Caco-2 (cell line): ENCODE measurements around the gene LRRC8E. TPM values are rescaled to one million over a fixed set of nuclear protein-coding genes. Genes with fewer than 3 reads are reported as not detected.
A peak's percentile ranks its signal among the peaks of the same experiment; 100 is the strongest.

Source experiments
- Bru-seq: library from RNA; stranded (reverse); fragments of 400-500 nt; gene quantifications from one replicate; lab custom pipeline; 2021; lab: Mats Ljungman, UMichigan
- BruChase-seq, 2 experiments: library from RNA; stranded (reverse); fragments of 400-500 nt; gene quantifications; one replicate each; lab custom pipeline; 2021; lab: Mats Ljungman, UMichigan
- BruUV-seq: library from RNA; stranded (reverse); fragments of 400-500 nt; replicated peaks from 2 replicates; lab custom pipeline; 2021; lab: Mats Ljungman, UMichigan
- CTCF ChIA-PET: fragments of 300-600 bp; sonication (Branson Sonifier 250); formaldehyde crosslinking; loops from one replicate; lab custom pipeline; 2022; ENCODE audit warnings: antibody characterized with exemption; lab: Charles Lee
- POLR2A ChIA-PET: fragments of 300-600 bp; sonication (Branson Sonifier 250); formaldehyde crosslinking; loops from one replicate; lab custom pipeline; 2022; ENCODE audit warnings: antibody characterized with exemption; lab: Charles Lee
- DNase-seq, 2 experiments: peaks; one replicate each; pipeline versions ENCODE4 v3.0.0 to v3.0.0-alpha.2; 2020 to 2022
- H3K27me3 ChIP-seq: replicated peaks from 2 replicates; pipeline ENCODE4 v1.6.0; 2011; ENCODE audit warnings: low read length; ENCODE audit not compliant: control insufficient read depth, insufficient read depth
- H3K36me3 ChIP-seq: 2 replicates; pipeline ENCODE4 v1.5.1; 2011; ENCODE audit warnings: low read length; ENCODE audit not compliant: control insufficient read depth, insufficient read depth
- H3K4me1 ChIP-seq: fragments of 250-450 bp; sonication (Bioruptor Pico); 2 replicates; pipeline ENCODE4 v1.5.1; 2020; ENCODE audit warnings: mild to moderate bottlenecking
- H3K4me3 ChIP-seq: 2 replicates; pipeline ENCODE4 v1.5.1; 2011; ENCODE audit warnings: low read depth, mild to moderate bottlenecking, control low read depth, low read length
- H3K9me3 ChIP-seq: fragments of 250-450 bp; sonication (Bioruptor Pico); 2 replicates; pipeline ENCODE4 v1.5.1; 2020; ENCODE audit warnings: mild to moderate bottlenecking, moderate library complexity
- H3K27ac Mint-ChIP-seq: one replicate; pipeline ENCODE4 v1.8.0; 2022; ENCODE audit warnings: mixed read lengths; ENCODE audit not compliant: unreplicated experiment
- H3K27me3 Mint-ChIP-seq: one replicate; pipeline ENCODE4 v1.8.0; 2022; ENCODE audit warnings: mixed read lengths; ENCODE audit not compliant: insufficient read depth, unreplicated experiment
- H3K36me3 Mint-ChIP-seq: one replicate; pipeline ENCODE4 v1.8.0; 2022; ENCODE audit warnings: mild to moderate bottlenecking, mixed read lengths; ENCODE audit not compliant: insufficient read depth, unreplicated experiment
- H3K4me1 Mint-ChIP-seq: one replicate; pipeline ENCODE4 v1.8.0; 2022; ENCODE audit warnings: low read depth, mixed read lengths; ENCODE audit not compliant: unreplicated experiment
- H3K4me3 Mint-ChIP-seq: one replicate; pipeline ENCODE4 v1.8.0; 2022; ENCODE audit warnings: mild to moderate bottlenecking, moderate library complexity, mixed read lengths; ENCODE audit not compliant: unreplicated experiment
- H3K9me3 Mint-ChIP-seq: one replicate; pipeline ENCODE4 v1.8.0; 2022; ENCODE audit warnings: mixed read lengths; ENCODE audit not compliant: unreplicated experiment
- intact Hi-C: fragments of 100-400 bp; cut with micrococcal nuclease; formaldehyde crosslinking; loops from one replicate; pipeline ENCODE4 v1.10.0; 2022; ENCODE audit not compliant: unreplicated experiment
- long read RNA-seq: library from polyadenylated mRNA; stranded (forward); transcript quantifications from one replicate; pipeline ENCODE4 v2.0.0, GENCODE V29; 2022
- total RNA-seq: library from RNA; stranded (reverse); gene quantifications from 2 replicates; pipeline ENCODE4 v1.2.3, GENCODE V29; 2022
- TF ChIP-seq, protein P1 (sequence below), 2 experiments: fragments of 200-600 bp in 1 of 2; IDR thresholded peaks; 1 replicate in 1 of 2; 2 replicates in 1 of 2; pipeline versions ENCODE4 v1.5.1 to v1.8.0; 2011 to 2022; ENCODE audit warnings: antibody characterized with exemption in 1 of 2, control low read depth in 1 of 2, inconsistent platforms in 1 of 2, low read depth in 1 of 2, low read length in 1 of 2, mild to moderate bottlenecking in 1 of 2, moderate library complexity in 1 of 2; ENCODE audit not compliant: insufficient read depth in 1 of 2, severe bottlenecking in 1 of 2, unreplicated experiment in 1 of 2

Gene LRRC8E
- total RNA-seq (6.5 and 6.7 TPM in 2 replicates), Bru-seq, nascent RNA (percentile 45 among the genes with signal in this experiment), BruChase-seq, experiment 1, labeled RNA remaining after a 2-hour chase (percentile 55 among the genes with signal in this experiment), BruChase-seq, experiment 2, labeled RNA remaining after a 6-hour chase (percentile 43 among the genes with signal in this experiment)
- long read RNA-seq, partial matches to known transcripts: 0 of 3 reads
- long read RNA-seq, other reads (novel, unspliced or antisense): 2 of 3 reads

DNA sequence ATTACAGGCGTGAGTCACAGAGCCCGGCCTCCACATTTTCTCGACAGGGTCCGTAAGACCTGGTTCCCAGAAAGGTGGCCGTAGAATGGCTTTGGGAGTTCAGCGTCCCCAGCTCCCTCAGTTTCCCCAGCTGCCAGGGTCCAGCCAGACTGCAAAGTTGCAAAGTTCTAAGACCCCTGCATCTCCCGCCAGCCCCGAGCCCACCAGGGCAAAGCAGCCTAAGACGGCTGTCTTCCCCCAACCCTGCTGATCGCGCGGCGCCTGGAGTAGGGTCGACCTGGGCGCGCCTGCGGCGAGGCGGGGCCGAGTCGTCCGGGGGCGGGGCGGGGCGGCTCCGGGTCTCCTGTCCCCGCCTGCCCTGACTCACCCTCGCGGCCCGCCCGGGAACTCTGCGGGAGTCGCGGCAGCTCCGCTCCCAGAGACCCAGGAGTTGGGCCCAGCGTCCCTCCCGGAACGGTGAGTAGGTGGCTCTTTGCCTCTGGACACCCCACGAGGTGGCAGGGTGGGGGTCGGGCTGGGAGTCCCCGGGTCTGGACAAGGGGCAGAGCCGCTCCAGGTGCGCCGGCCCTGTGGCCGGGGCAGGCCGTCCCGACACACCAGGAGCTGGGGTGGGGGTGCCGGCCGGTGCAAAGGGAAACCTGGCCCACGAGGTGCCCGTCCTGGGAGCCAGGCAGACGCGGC lies at the start of gene LRRC8E:
LRRC8E (plus strand) TSS at position 366 of the 681 bp plus-strand sequence. CDS start 7,094 bp downstream, outside the sequence.
- Mint-ChIP-seq H3K4me1 (no peaks in the 10 kb centered on the region), H3K27ac (peak within 1 kb of the TSS; percentile 19), H3K4me3 (peak within 1 kb of the TSS; percentile 70), H3K36me3 (no peaks in the 10 kb centered on the region), H3K27me3 (no peaks in the 10 kb centered on the region), H3K9me3 (no peaks in the 10 kb centered on the region)
- H3K36me3 ChIP-seq: no peaks in the 10 kb centered on the region
- peak; percentile 78 to 85 for DNase-seq
- POLR2A ChIA-PET: interaction anchor here (0.6 to 2.3 kb wide), 5 partner anchors 15 to 318 kb away, joined by 3 to 12 read pairs (median 8); partner anchors contain the start of genes MAP2K7 and TIMM44
- peak within 1 kb of the TSS; percentile 66 for H3K4me3 ChIP-seq
- H3K9me3 ChIP-seq: no peaks in the 10 kb centered on the region
- TF ChIP-seq, protein P1, sequence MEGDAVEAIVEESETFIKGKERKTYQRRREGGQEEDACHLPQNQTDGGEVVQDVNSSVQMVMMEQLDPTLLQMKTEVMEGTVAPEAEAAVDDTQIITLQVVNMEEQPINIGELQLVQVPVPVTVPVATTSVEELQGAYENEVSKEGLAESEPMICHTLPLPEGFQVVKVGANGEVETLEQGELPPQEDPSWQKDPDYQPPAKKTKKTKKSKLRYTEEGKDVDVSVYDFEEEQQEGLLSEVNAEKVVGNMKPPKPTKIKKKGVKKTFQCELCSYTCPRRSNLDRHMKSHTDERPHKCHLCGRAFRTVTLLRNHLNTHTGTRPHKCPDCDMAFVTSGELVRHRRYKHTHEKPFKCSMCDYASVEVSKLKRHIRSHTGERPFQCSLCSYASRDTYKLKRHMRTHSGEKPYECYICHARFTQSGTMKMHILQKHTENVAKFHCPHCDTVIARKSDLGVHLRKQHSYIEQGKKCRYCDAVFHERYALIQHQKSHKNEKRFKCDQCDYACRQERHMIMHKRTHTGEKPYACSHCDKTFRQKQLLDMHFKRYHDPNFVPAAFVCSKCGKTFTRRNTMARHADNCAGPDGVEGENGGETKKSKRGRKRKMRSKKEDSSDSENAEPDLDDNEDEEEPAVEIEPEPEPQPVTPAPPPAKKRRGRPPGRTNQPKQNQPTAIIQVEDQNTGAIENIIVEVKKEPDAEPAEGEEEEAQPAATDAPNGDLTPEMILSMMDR (IDR thresholded peaks at IDR 0.05; ENCODE audit: insufficient read depth in 1 of 2, low read depth in 1 of 2, low read length in 1 of 2, severe bottlenecking in 1 of 2, unreplicated experiment in 1 of 2): peak in 1 of 2 experiments; percentile 10
- CTCF ChIA-PET: interaction anchor here (0.7 to 1.2 kb wide), 3 partner anchors 19 to 344 kb away, joined by 3 to 8 read pairs (median 3); no protein-coding TSS in a partner anchor
- H3K4me1 ChIP-seq: peaks cover 10% of the 10 kb centered on the region; the same call in 1 of the 2 replicates
- BruUV-seq: no TSS peak
- no peaks in the 10 kb centered on the region for H3K27me3 ChIP-seq
- intact Hi-C loops: loop anchor here (2.0 to 5.0 kb wide), 2 partner anchors 15 to 36 kb away; partner anchors contain the start of gene MAP2K7

DNA sequence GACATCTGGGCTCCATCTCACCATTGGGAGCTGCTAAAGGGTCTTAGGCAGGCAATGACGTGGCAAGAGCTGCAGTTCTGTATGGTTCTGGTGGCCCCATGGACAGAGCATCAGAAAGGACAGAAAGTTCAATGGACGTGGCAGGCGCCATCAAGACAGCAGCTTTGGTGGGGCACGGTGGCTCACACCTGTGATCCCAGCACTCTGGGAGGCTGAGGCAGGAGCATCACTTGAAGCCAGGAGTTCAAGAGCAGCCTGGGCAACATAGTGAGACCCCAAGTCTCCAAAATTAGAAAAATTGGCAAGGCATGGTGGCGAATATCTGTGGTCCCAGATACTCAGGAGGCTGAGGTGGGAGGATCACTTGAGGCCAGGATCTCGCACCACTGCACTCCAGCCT lies 48.8 kb upstream of the LRRC8E start:
- Mint-ChIP-seq H3K36me3 (no peaks in the 10 kb centered on the region), H3K4me1 (no peaks in the 10 kb centered on the region), H3K4me3 (no peak overlapping the region), H3K27me3 (no peaks in the 10 kb centered on the region), H3K27ac (no peak overlapping the region), H3K9me3 (no peaks in the 10 kb centered on the region)
- no TSS peak for BruUV-seq
- H3K27me3 ChIP-seq: no peaks in the 10 kb centered on the region
- H3K4me3 ChIP-seq: no peak overlapping the region
- ChIA-PET CTCF (no interaction called here), POLR2A (interaction anchor here (0.6 kb wide), 1 partner anchor 56 kb away, joined by 3 read pairs; no protein-coding TSS in a partner anchor)
- no peaks in the 10 kb centered on the region for H3K36me3 ChIP-seq
- no peaks in the 10 kb centered on the region for H3K4me1 ChIP-seq
- intact Hi-C loops: no loop called here
- no peaks in the 10 kb centered on the region for H3K9me3 ChIP-seq
- TF ChIP-seq, protein P1 (IDR thresholded peaks at IDR 0.05; ENCODE audit: insufficient read depth in 1 of 2, low read depth in 1 of 2, low read length in 1 of 2, severe bottlenecking in 1 of 2, unreplicated experiment in 1 of 2): no peak
- no peak for DNase-seq

DNA sequence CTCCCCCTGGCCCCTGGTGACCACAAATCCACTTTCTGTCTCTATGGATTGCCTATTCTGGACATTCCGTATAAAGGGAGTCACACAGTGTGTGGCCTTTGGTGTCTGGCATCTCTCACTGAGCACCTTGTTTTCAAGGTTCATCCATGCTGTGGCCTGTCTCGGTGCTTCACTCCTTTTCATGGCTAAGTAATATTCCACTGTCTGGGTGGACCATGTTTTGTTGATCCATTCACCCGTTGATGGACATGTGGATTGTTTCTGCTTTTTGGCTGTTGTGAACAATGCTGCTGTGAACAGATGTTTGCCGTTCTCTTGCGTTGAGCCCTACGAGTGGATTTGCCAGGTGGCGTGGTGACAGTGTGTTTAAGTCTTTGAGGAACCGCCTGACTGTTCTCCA lies 47.7 kb upstream of the LRRC8E start:
- Mint-ChIP-seq H3K4me1 (no peaks in the 10 kb centered on the region), H3K27me3 (no peaks in the 10 kb centered on the region), H3K36me3 (no peaks in the 10 kb centered on the region), H3K4me3 (no peak overlapping the region), H3K27ac (no peak overlapping the region), H3K9me3 (no peaks in the 10 kb centered on the region)
- intact Hi-C loops: no loop called here
- POLR2A ChIA-PET: no interaction called here
- no peaks in the 10 kb centered on the region for H3K9me3 ChIP-seq
- H3K27me3 ChIP-seq: no peaks in the 10 kb centered on the region
- TF ChIP-seq, protein P1 (IDR thresholded peaks at IDR 0.05; ENCODE audit: insufficient read depth in 1 of 2, low read depth in 1 of 2, low read length in 1 of 2, severe bottlenecking in 1 of 2, unreplicated experiment in 1 of 2): no peak
- H3K4me3 ChIP-seq: no peak overlapping the region
- BruUV-seq: no TSS peak
- CTCF ChIA-PET: no interaction called here
- H3K36me3 ChIP-seq: no peaks in the 10 kb centered on the region
- no peaks in the 10 kb centered on the region for H3K4me1 ChIP-seq
- no peak for DNase-seq
